H1 (cell line): ENCODE results near the gene RIBC1. TPM values are rescaled to one million over a fixed set of nuclear protein-coding genes. Genes with fewer than 3 reads are reported as not detected.

ENCODE experiments used
- CTCF ChIA-PET: fragments of 300-600 bp; sonication (Branson Sonifier 250); formaldehyde crosslinking; loops from one replicate; lab custom pipeline; 2021; ENCODE audit not compliant: partially characterized antibody; lab: Charles Lee
- POLR2A ChIA-PET: fragments of 300-600 bp; sonication (Branson Sonifier 250); formaldehyde crosslinking; loops from one replicate; lab custom pipeline; 2021; ENCODE audit warnings: inconsistent platforms; ENCODE audit not compliant: partially characterized antibody; lab: Charles Lee
- DNase-seq, 2 experiments: peaks; one replicate each; pipeline versions ENCODE4 v3.0.0 to v3.0.0-alpha.2; 2010 to 2022; ENCODE audit warnings: low spot score in 2 of 2, low read depth in 1 of 2, mixed read lengths in 1 of 2
- FAIRE-seq: peaks from 2 replicates; lab custom pipeline; 2011; peaks lifted over from hg19 to GRCh38; lab: Jason Lieb, UNC
- H2AFZ ChIP-seq: 2 replicates; pipeline ENCODE4 v1.8.1; 2012; ENCODE audit warnings: low read length, inconsistent platforms
- H2AK5ac ChIP-seq: 2 replicates; pipeline ENCODE4 v1.6.1; 2013; ENCODE audit warnings: low read depth, low read length
- H2BK120ac ChIP-seq: replicated peaks from 2 replicates; pipeline ENCODE3; 2013; ENCODE audit warnings: low read depth, low read length, inconsistent platforms
- H2BK12ac ChIP-seq: 2 replicates; pipeline ENCODE4 v1.6.1; 2013; ENCODE audit warnings: low read depth, low read length
- H2BK15ac ChIP-seq: 2 replicates; pipeline ENCODE4 v1.6.1; 2013; ENCODE audit warnings: low read length
- H2BK20ac ChIP-seq: 2 replicates; pipeline ENCODE4 v1.6.1; 2013; ENCODE audit warnings: low read length
- H2BK5ac ChIP-seq: 2 replicates; pipeline ENCODE4 v1.6.1; 2013; ENCODE audit warnings: low read depth, low read length
- H3K14ac ChIP-seq: 2 replicates; pipeline ENCODE4 v1.6.1; 2013; ENCODE audit warnings: inconsistent platforms; ENCODE audit not compliant: insufficient read length
- H3K18ac ChIP-seq: 2 replicates; pipeline ENCODE4 v1.6.1; 2013; ENCODE audit warnings: low read length; ENCODE audit errors: extremely low read depth
- H3K23ac ChIP-seq: 2 replicates; pipeline ENCODE4 v1.6.1; 2013; ENCODE audit warnings: inconsistent platforms; ENCODE audit not compliant: insufficient read length
- H3K23me2 ChIP-seq: 2 replicates; pipeline ENCODE4 v1.6.1; 2013; ENCODE audit warnings: low read depth, low read length
- H3K27ac ChIP-seq: 2 replicates; pipeline ENCODE4 v1.6.1; 2011; ENCODE audit warnings: low read depth, low read length, inconsistent platforms
- H3K27me3 ChIP-seq, 4 experiments: replicated peaks in 1 of 4; 1 replicate in 1 of 4; 2 replicates in 3 of 4; pipeline versions ENCODE4 v1.6.1 to v1.8.1; 2011 to 2013; ENCODE audit warnings: low read length in 3 of 4, mild to moderate bottlenecking in 3 of 4, inconsistent platforms in 2 of 4, mixed read lengths in 2 of 4, moderate library complexity in 1 of 4; ENCODE audit not compliant: control insufficient read depth in 3 of 4, insufficient read depth in 3 of 4; ENCODE audit errors: extremely low read depth in 1 of 4
- H3K36me3 ChIP-seq, 4 experiments: 2 replicates each; pipeline versions ENCODE4 v1.6.1 to v1.8.1; 2011 to 2013; ENCODE audit warnings: mild to moderate bottlenecking in 4 of 4, low read length in 3 of 4, moderate library complexity in 2 of 4, control low read depth in 1 of 4, inconsistent platforms in 1 of 4; ENCODE audit not compliant: insufficient read depth in 4 of 4, control insufficient read depth in 2 of 4
- H3K4ac ChIP-seq: replicated peaks from 2 replicates; pipeline ENCODE3; 2013; ENCODE audit warnings: low read length, low read depth, mixed read lengths, inconsistent platforms; ENCODE audit not compliant: insufficient read length
- H3K4me1 ChIP-seq, 4 experiments: replicated peaks in 1 of 4; 1 replicate in 1 of 4; 2 replicates in 3 of 4; pipeline versions ENCODE4 v1.6.1 to v1.8.1; 2011 to 2013; ENCODE audit warnings: low read length in 3 of 4, inconsistent platforms in 2 of 4, mixed read lengths in 1 of 4; ENCODE audit not compliant: insufficient read depth in 4 of 4, control insufficient read depth in 3 of 4
- H3K4me2 ChIP-seq, 2 experiments: 2 replicates each; pipeline versions ENCODE4 v1.6.1 to v1.8.1; 2011 to 2013; ENCODE audit warnings: low read depth in 2 of 2, low read length in 2 of 2, control low read depth in 1 of 2, inconsistent platforms in 1 of 2, mild to moderate bottlenecking in 1 of 2; ENCODE audit not compliant: insufficient read depth in 1 of 2
- H3K4me3 ChIP-seq, 4 experiments: fragments of 200-600, 300-600 bp in 1 of 4; sonication (generic), shearing (Covaris generic), sonication (Bioruptor Twin) in 1 of 4; 2 replicates each; pipeline versions ENCODE4 v1.5.1 to v1.8.1; 2011 to 2016; ENCODE audit warnings: low read length in 4 of 4, low read depth in 3 of 4, control low read depth in 2 of 4, inconsistent platforms in 2 of 4, mild to moderate bottlenecking in 2 of 4, mixed read lengths in 1 of 4, moderate library complexity in 1 of 4; ENCODE audit not compliant: insufficient read depth in 2 of 4; ENCODE audit errors: extremely low read depth in 1 of 4
- H3K56ac ChIP-seq: replicated peaks from 2 replicates; pipeline ENCODE3; 2013; ENCODE audit warnings: low read depth, mild to moderate bottlenecking, mixed read lengths, low read length, inconsistent platforms; ENCODE audit not compliant: insufficient read length
- H3K79me1 ChIP-seq: 2 replicates; pipeline ENCODE4 v1.6.1; 2013; ENCODE audit warnings: low read depth, low read length, control low read depth
- H3K79me2 ChIP-seq, 2 experiments: 2 replicates each; pipeline versions ENCODE4 v1.6.1 to v1.8.1; 2012 to 2013; ENCODE audit warnings: low read length in 2 of 2, mild to moderate bottlenecking in 2 of 2, inconsistent platforms in 1 of 2; ENCODE audit not compliant: insufficient read depth in 2 of 2, control insufficient read depth in 1 of 2
- H3K9ac ChIP-seq, 4 experiments: replicated peaks in 1 of 4; 1 replicate in 1 of 4; 2 replicates in 3 of 4; pipeline versions ENCODE4 v1.6.1 to v1.8.1; 2011 to 2013; ENCODE audit warnings: low read depth in 3 of 4, low read length in 3 of 4, control low read depth in 2 of 4, mild to moderate bottlenecking in 2 of 4, moderate library complexity in 2 of 4, inconsistent platforms in 1 of 4; ENCODE audit errors: extremely low read depth in 1 of 4
- H3K9me3 ChIP-seq, 2 experiments: 2 replicates each; pipeline versions ENCODE4 v1.6.1 to v1.8.1; 2012 to 2013; ENCODE audit warnings: mild to moderate bottlenecking in 2 of 2, moderate library complexity in 2 of 2, control low read depth in 1 of 2, inconsistent platforms in 1 of 2, low read depth in 1 of 2, low read length in 1 of 2, mixed read lengths in 1 of 2; ENCODE audit not compliant: insufficient read depth in 2 of 2
- H4K20me1 ChIP-seq, 2 experiments: replicated peaks in 1 of 2; 2 replicates each; pipeline versions ENCODE3 to v1.8.1; 2011 to 2013; ENCODE audit warnings: inconsistent platforms in 2 of 2, low read length in 2 of 2, mild to moderate bottlenecking in 1 of 2; ENCODE audit not compliant: insufficient read depth in 2 of 2, control insufficient read depth in 1 of 2
- H4K5ac ChIP-seq: 2 replicates; pipeline ENCODE4 v1.6.1; 2013; ENCODE audit warnings: low read length, low read depth, mixed read lengths, inconsistent platforms; ENCODE audit not compliant: insufficient read length
- H4K8ac ChIP-seq: 2 replicates; pipeline ENCODE4 v1.8.0; 2013; ENCODE audit warnings: mild to moderate bottlenecking, moderate library complexity, low read length, inconsistent platforms; ENCODE audit not compliant: insufficient read depth; ENCODE audit errors: extremely low read depth
- H4K91ac ChIP-seq: replicated peaks from 2 replicates; pipeline ENCODE3; 2013; ENCODE audit warnings: low read length, mixed read lengths, inconsistent platforms; ENCODE audit not compliant: insufficient read length
- CTCF ChIP-seq, 3 experiments: IDR thresholded peaks; 1 replicate in 2 of 3; 2 replicates in 1 of 3; pipeline versions ENCODE4 v1.5.1 to v1.6.1; 2011; ENCODE audit warnings: low read length in 3 of 3, mild to moderate bottlenecking in 3 of 3, inconsistent platforms in 2 of 3, low read depth in 1 of 3, moderate library complexity in 1 of 3; ENCODE audit not compliant: insufficient read depth in 1 of 3; ENCODE audit errors: control extremely low read depth in 1 of 3
- POLR2A ChIP-seq, 2 experiments: IDR thresholded peaks; 1 replicate in 1 of 2; 2 replicates in 1 of 2; pipeline ENCODE4 v1.6.1; 2011; ENCODE audit warnings: low read depth in 2 of 2, low read length in 2 of 2, mild to moderate bottlenecking in 2 of 2; ENCODE audit errors: control extremely low read depth in 1 of 2
- RAD21 ChIP-seq, 2 experiments: IDR thresholded peaks in 1 of 2; conservative IDR thresholded peaks in 1 of 2; 2 replicates each; pipeline ENCODE4 v1.6.1; 2011; ENCODE audit warnings: low read depth in 2 of 2, low read length in 2 of 2, improper control_type of control experiment in 1 of 2, inconsistent platforms in 1 of 2, mild to moderate bottlenecking in 1 of 2, moderate library complexity in 1 of 2
- YY1 ChIP-seq: IDR thresholded peaks from 2 replicates; pipeline ENCODE4 v1.6.1; 2011; ENCODE audit warnings: low read depth, mild to moderate bottlenecking, low read length
- polyA plus RNA-seq, 7 experiments: library from polyadenylated mRNA; depleted of rRNA in 3 of 7; stranded (reverse) in 5 of 7; unstranded in 2 of 7; fragments of >200 nt in 5 of 7; fragments of 200-250 nt in 2 of 7; gene quantifications; 1 replicate in 5 of 7; 2 replicates in 1 of 7; 4 replicates in 1 of 7; pipeline versions ENCODE4 v1.2.1 to v1.2.3, GENCODE V29; 2011 to 2013; ENCODE audit warnings: missing spikeins in 2 of 7, mixed read lengths in 2 of 7
- total RNA-seq: library from RNA; stranded (reverse); fragmentation: NEBNext Ultra II Directional; extraction: Animal tissue kit (Norgen Biotek cat#: 25700); gene quantifications from 2 replicates; pipeline ENCODE4 v1.2.1, GENCODE V29; 2021

RIBC1 gene
- total and polyA plus RNA-seq, 2 of the 8 experiments (the other 6 are each of a cell fraction or from before 2014, with no cell fraction given) = 0.41 to 0.97 TPM

DNA sequence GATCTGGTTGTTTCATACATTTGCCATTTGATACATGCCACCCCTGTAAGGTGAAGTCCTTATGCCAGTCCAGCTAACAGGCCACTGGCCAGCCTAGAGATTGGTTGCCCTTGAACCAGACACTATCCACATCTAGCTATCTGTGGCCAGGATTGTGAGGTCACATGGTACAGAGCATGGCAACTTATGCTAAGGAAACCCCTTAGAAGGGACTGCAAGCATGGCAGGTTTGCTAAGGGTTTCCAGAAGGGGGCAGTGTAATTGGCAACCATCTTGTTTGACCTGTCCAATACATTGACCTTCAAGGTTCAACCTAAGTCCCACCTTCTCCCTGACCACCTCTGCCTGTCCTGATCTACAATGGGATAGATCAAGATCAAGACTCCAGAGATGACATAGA, 47.8 kb upstream of the RIBC1 start:
- no peak overlapping the region for H2BK20ac ChIP-seq
- no peak overlapping the region for H3K9ac ChIP-seq
- ChIA-PET CTCF (interaction anchor here (0.7 to 1.4 kb wide), 10 partner anchors 10 to 184 kb away, joined by 3 to 5 read pairs (median 4); no protein-coding TSS in a partner anchor), POLR2A (interaction anchor here (0.9 to 1.4 kb wide), 3 partner anchors 13 to 47 kb away, joined by 3 to 4 read pairs (median 4); partner anchors contain the start of genes RIBC1 and SMC1A)
- no peak overlapping the region for H3K27ac ChIP-seq
- no peak overlapping the region for H2BK120ac ChIP-seq
- H3K56ac ChIP-seq = no peak overlapping the region
- no peak overlapping the region for H2BK12ac ChIP-seq
- no peak overlapping the region for H2AFZ ChIP-seq
- no peaks in the 10 kb centered on the region for H3K23me2 ChIP-seq
- H3K79me1 ChIP-seq = no peaks in the 10 kb centered on the region
- no peak overlapping the region for H3K4ac ChIP-seq
- no peak overlapping the region for H2AK5ac ChIP-seq
- FAIRE-seq (peak; percentile 79), DNase-seq (no peak)
- no peak overlapping the region for H4K91ac ChIP-seq
- no peaks in the 10 kb centered on the region for H4K20me1 ChIP-seq
- no peak overlapping the region for H3K14ac ChIP-seq
- H3K4me3 ChIP-seq = no peak overlapping the region
- H4K5ac ChIP-seq = no peak overlapping the region
- H4K8ac ChIP-seq = no peak overlapping the region
- H3K36me3 ChIP-seq = peaks cover 2 to 14% (median 11%) of the 10 kb centered on the region in 4 experiments; a peak in 6 of 8 replicates
- no peaks in the 10 kb centered on the region for H3K4me1 ChIP-seq
- no peak overlapping the region for H2BK5ac ChIP-seq
- H3K9me3 ChIP-seq = no peaks in the 10 kb centered on the region
- no peaks in the 10 kb centered on the region for H3K27me3 ChIP-seq
- no peak overlapping the region for H3K23ac ChIP-seq
- no peak overlapping the region for H3K18ac ChIP-seq
- H3K79me2 ChIP-seq = no peaks in the 10 kb centered on the region
- TF ChIP-seq YY1 (0 out of 2 replicates have a peak, but pooled peaks have one; percentile 60), POLR2A (IDR thresholded peaks at IDR 0.05; ENCODE audit: control extremely low read depth in 1 of 2, low read depth in 2 of 2, low read length in 2 of 2) (no peak), CTCF (IDR thresholded peaks at IDR 0.05; ENCODE audit: control extremely low read depth in 1 of 3, insufficient read depth in 1 of 3, low read depth in 1 of 3, low read length in 3 of 3) (peak in 2 of 3 experiments; percentile 18 to 45; a peak in 3 of 4 replicates), RAD21 (IDR thresholded peaks at IDR 0.05 in 1 of 2, conservative IDR thresholded peaks at IDR 0.05 in 1 of 2; ENCODE audit: low read depth in 2 of 2, low read length in 2 of 2) (0 out of 4 replicates have a peak, but pooled peaks of 1 of the 2 experiments have one; percentile 9)
- no peak overlapping the region for H3K4me2 ChIP-seq
- H2BK15ac ChIP-seq = no peak overlapping the region
